Measurements from ENCODE around the gene STH. TPM values are rescaled to one million over a fixed set of nuclear protein-coding genes. Genes with fewer than 3 reads are reported as not detected.

Gene STH
- total RNA-seq, 1 donor from 2014 or later, result not detected

GRCh38 chr17:45963283-45963682, 35.8 kb upstream of the STH start:
- H3K36me3 Mint-ChIP-seq (ENCODE audit: unreplicated experiment), result no peaks in the 10 kb centered on the region

GRCh38 chr17:45963889-45964288, 35.2 kb upstream of the STH start:
- no peak for DNase-seq (ENCODE audit: extremely low spot score, unreplicated experiment)
- H3K4me1 Mint-ChIP-seq (ENCODE audit: unreplicated experiment), result peaks cover 1% of the 10 kb centered on the region
- H3K36me3 Mint-ChIP-seq (ENCODE audit: unreplicated experiment), result no peaks in the 10 kb centered on the region
- no peak for TF ChIP-seq CTCF (IDR thresholded peaks at IDR 0.05)
- no peak overlapping the region for H3K4me3 Mint-ChIP-seq (ENCODE audit: unreplicated experiment)
- H3K27ac Mint-ChIP-seq (ENCODE audit: unreplicated experiment), result no peak overlapping the region
- H3K27me3 Mint-ChIP-seq (ENCODE audit: unreplicated experiment), result peaks cover 44% of the 10 kb centered on the region
- H3K9me3 Mint-ChIP-seq (ENCODE audit: unreplicated experiment), result no peaks in the 10 kb centered on the region

More at GRCh38 chr17:45963283-45963682, 35.8 kb upstream of the STH start:
- no peak for DNase-seq (ENCODE audit: extremely low spot score, unreplicated experiment)
- no peak overlapping the region for H3K27ac Mint-ChIP-seq (ENCODE audit: unreplicated experiment)
- peaks cover 43% of the 10 kb centered on the region for H3K27me3 Mint-ChIP-seq (ENCODE audit: unreplicated experiment)
- no peak for TF ChIP-seq CTCF (IDR thresholded peaks at IDR 0.05)
- no peaks in the 10 kb centered on the region for H3K9me3 Mint-ChIP-seq (ENCODE audit: unreplicated experiment)
- H3K4me3 Mint-ChIP-seq (ENCODE audit: unreplicated experiment), result no peak overlapping the region
- peaks cover 1% of the 10 kb centered on the region for H3K4me1 Mint-ChIP-seq (ENCODE audit: unreplicated experiment)

GRCh38 chr17:45964634-45965033, 34.4 kb upstream of the STH start:
- Mint-ChIP-seq H3K36me3 (ENCODE audit: unreplicated experiment) (no peaks in the 10 kb centered on the region), H3K27me3 (ENCODE audit: unreplicated experiment) (peaks cover 39% of the 10 kb centered on the region), H3K27ac (ENCODE audit: unreplicated experiment) (no peak overlapping the region), H3K4me1 (ENCODE audit: unreplicated experiment) (peaks cover 1% of the 10 kb centered on the region), H3K4me3 (ENCODE audit: unreplicated experiment) (no peak overlapping the region), H3K9me3 (ENCODE audit: unreplicated experiment) (no peaks in the 10 kb centered on the region)
- no peak for TF ChIP-seq CTCF (IDR thresholded peaks at IDR 0.05)
- no peak for DNase-seq (ENCODE audit: extremely low spot score, unreplicated experiment)

DNA sequence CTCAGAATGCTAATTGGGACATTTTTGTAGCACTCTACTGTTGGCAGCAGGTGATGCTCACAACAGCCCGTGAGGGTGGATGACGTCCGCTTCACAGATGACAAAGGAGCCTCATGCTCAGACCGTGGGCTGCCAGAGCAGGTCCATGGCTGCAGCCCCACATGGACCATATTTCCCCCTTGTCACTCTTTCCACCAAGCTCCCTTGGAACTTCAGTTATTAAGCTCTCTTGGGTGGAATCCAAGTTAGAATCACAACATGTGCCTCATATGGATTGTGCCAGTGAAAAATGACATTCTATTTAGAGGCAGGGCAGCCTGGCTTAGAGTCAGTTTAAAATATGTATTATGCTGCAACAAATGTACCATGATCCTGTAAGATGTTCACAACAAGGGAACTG, 33.2 kb upstream of the STH start:
- H3K27ac Mint-ChIP-seq (ENCODE audit: unreplicated experiment), result no peak overlapping the region
- H3K4me3 Mint-ChIP-seq (ENCODE audit: unreplicated experiment), result no peak overlapping the region
- H3K36me3 Mint-ChIP-seq (ENCODE audit: unreplicated experiment), result no peaks in the 10 kb centered on the region
- peaks cover 31% of the 10 kb centered on the region for H3K27me3 Mint-ChIP-seq (ENCODE audit: unreplicated experiment)
- peaks cover 1% of the 10 kb centered on the region for H3K4me1 Mint-ChIP-seq (ENCODE audit: unreplicated experiment)
- no peak for TF ChIP-seq CTCF (IDR thresholded peaks at IDR 0.05)
- no peak for DNase-seq (ENCODE audit: extremely low spot score, unreplicated experiment)
- H3K9me3 Mint-ChIP-seq (ENCODE audit: unreplicated experiment), result no peaks in the 10 kb centered on the region

DNA sequence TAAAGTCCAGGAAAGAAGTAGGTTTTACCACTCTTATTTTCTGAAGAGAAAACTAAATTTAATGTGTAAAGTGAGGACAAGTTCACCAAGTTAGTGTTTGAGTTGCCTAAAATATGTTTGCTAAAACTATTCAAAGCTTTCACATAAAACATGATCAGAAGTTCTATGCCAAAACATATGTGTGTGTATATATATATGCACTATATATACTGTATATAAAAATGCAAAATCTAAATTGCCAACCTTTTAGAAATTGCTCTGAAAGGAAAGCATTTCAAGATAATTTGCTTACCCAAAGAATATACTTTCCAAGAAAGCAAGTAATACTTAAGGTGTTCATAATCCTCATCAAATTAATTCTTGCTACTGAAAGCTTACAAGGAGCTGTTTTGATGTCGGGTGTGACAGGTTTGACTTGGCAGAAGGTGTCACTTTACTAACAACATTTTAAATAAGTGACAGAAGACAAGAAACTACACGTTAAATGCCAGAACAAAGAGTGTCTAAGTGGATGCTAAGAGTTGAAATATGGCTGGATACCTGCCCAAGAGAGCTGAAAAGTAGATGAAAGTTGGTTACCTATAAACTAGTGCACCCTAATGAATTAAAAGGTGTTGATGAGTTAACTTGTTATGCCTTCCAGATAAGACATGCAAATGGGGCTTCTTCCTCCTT, 32.3 kb upstream of the STH start:
- Mint-ChIP-seq H3K9me3 (ENCODE audit: unreplicated experiment) (no peaks in the 10 kb centered on the region), H3K36me3 (ENCODE audit: unreplicated experiment) (no peaks in the 10 kb centered on the region), H3K27me3 (ENCODE audit: unreplicated experiment) (peaks cover 30% of the 10 kb centered on the region), H3K27ac (ENCODE audit: unreplicated experiment) (no peak overlapping the region), H3K4me1 (ENCODE audit: unreplicated experiment) (peaks cover 1% of the 10 kb centered on the region), H3K4me3 (ENCODE audit: unreplicated experiment) (no peak overlapping the region)
- DNase-seq (ENCODE audit: extremely low spot score, unreplicated experiment), result no peak
- no peak for TF ChIP-seq CTCF (IDR thresholded peaks at IDR 0.05)
